GM12878 (cell line): Measurements from ENCODE around the gene KPTN. TPM values are rescaled to one million over a fixed set of nuclear protein-coding genes. Genes with fewer than 3 reads are reported as not detected.

ENCODE experiments used
- ATAC-seq: fragments of 200-7000 bp; cut with Tn5 transposase; 3 replicates; pipeline ENCODE4 v1.9.1; 2020; ENCODE audit warnings: mild to moderate bottlenecking, moderate library complexity
- BruUV-seq: library from RNA; stranded (reverse); fragments of 400-500 nt; replicated peaks from 2 replicates; lab custom pipeline; 2021; lab: Mats Ljungman, UMichigan
- CTCF ChIA-PET: fragments of 300-600 bp; sonication (Branson Sonifier 250); formaldehyde crosslinking; extraction: SDS; loops from one replicate; lab custom pipeline; 2021; ENCODE audit warnings: inconsistent platforms; lab: Yijun Ruan, JAX
- POLR2A ChIA-PET: fragments of 350-600 bp; formaldehyde crosslinking; extraction: SDS; loops from one replicate; lab custom pipeline; 2021; ENCODE audit warnings: inconsistent platforms; lab: Charles Lee
- RAD21 ChIA-PET: fragments of 300-600 bp; sonication (Branson Sonifier 250); formaldehyde crosslinking; loops from one replicate; lab custom pipeline; 2023; ENCODE audit warnings: antibody characterized with exemption; ENCODE audit not compliant: unreplicated experiment; lab: Charles Lee
- SMC1A ChIA-PET: fragments of 300-600 bp; sonication (Branson Sonifier 250); formaldehyde crosslinking; loops from one replicate; lab custom pipeline; 2023; ENCODE audit not compliant: unreplicated experiment, uncharacterized antibody; lab: Charles Lee
- DNase-seq: peaks from one replicate; pipeline ENCODE4 v3.0.0-alpha.2; 2011; ENCODE audit warnings: low read depth, low spot score
- FAIRE-seq: peaks from 3 replicates; lab custom pipeline; 2011; peaks lifted over from hg19 to GRCh38; lab: Jason Lieb, UNC
- H2AFZ ChIP-seq: 2 replicates; pipeline ENCODE4 v1.6.0; 2011; ENCODE audit warnings: low read depth, low read length, control low read depth; ENCODE audit not compliant: control insufficient read depth
- H3K27ac ChIP-seq: 2 replicates; pipeline ENCODE4 v1.5.1; 2011; ENCODE audit warnings: control low read depth; ENCODE audit not compliant: control insufficient read depth, insufficient read depth
- H3K27me3 ChIP-seq, 2 experiments: replicated peaks in 1 of 2; 2 replicates each; pipeline versions ENCODE4 v1.6.0 to v1.6.1; 2011; ENCODE audit warnings: low read length in 1 of 2; ENCODE audit not compliant: control insufficient read depth in 2 of 2, insufficient read depth in 2 of 2
- H3K36me3 ChIP-seq, 2 experiments: 2 replicates each; pipeline ENCODE4 v1.5.1; 2011; ENCODE audit warnings: low read length in 1 of 2; ENCODE audit not compliant: control insufficient read depth in 2 of 2, insufficient read depth in 2 of 2
- H3K4me1 ChIP-seq: 2 replicates; pipeline ENCODE4 v1.6.1; 2011; ENCODE audit warnings: mild to moderate bottlenecking, low read length, moderate library complexity, mixed read lengths; ENCODE audit not compliant: control insufficient read depth, insufficient read depth
- H3K4me2 ChIP-seq: 2 replicates; pipeline ENCODE4 v1.6.0; 2011; ENCODE audit warnings: control low read depth; ENCODE audit not compliant: control insufficient read depth, insufficient read depth
- H3K4me3 ChIP-seq: fragments of 200-600 bp; sonication (generic); 2 replicates; pipeline ENCODE4 v1.5.1; 2016
- H3K79me2 ChIP-seq: 2 replicates; pipeline ENCODE4 v1.6.0; 2011; ENCODE audit warnings: low read length; ENCODE audit not compliant: control insufficient read depth, insufficient read depth
- H3K9ac ChIP-seq: 2 replicates; pipeline ENCODE4 v1.8.0; 2011; ENCODE audit warnings: low read length, control low read depth, mixed read lengths; ENCODE audit not compliant: control insufficient read depth, insufficient read depth
- H3K9me3 ChIP-seq: replicated peaks from 3 replicates; pipeline ENCODE4 v1.5.1; 2011; ENCODE audit warnings: mild to moderate bottlenecking, low read length; ENCODE audit not compliant: control insufficient read depth, insufficient read depth
- H4K20me1 ChIP-seq: 2 replicates; pipeline ENCODE4 v1.6.0; 2011; ENCODE audit not compliant: control insufficient read depth, insufficient read depth
- CHD2 ChIP-seq: IDR thresholded peaks from 2 replicates; pipeline ENCODE4 v1.6.1; 2011; ENCODE audit warnings: low read depth, low read length, improper control_type of control experiment, borderline replicate concordance
- EED ChIP-seq: sonication (generic); IDR thresholded peaks from 2 replicates; pipeline ENCODE4 v1.6.1; 2016; ENCODE audit warnings: antibody characterized with exemption, low read depth
- HDGF ChIP-seq: fragments of 450-650 bp; IDR thresholded peaks from 2 replicates; pipeline ENCODE4 v1.6.1; 2016; ENCODE audit warnings: antibody characterized with exemption
- IRF3 ChIP-seq: fragments of 450-650 bp; IDR thresholded peaks from 2 replicates; pipeline ENCODE4 v1.6.1; 2014; ENCODE audit warnings: mild to moderate bottlenecking
- NFIC ChIP-seq: IDR thresholded peaks from 2 replicates; pipeline ENCODE4 v1.6.1; 2012; ENCODE audit warnings: low read depth, mild to moderate bottlenecking, inconsistent platforms, low read length, moderate library complexity
- POLR2A ChIP-seq: IDR thresholded peaks from 2 replicates; pipeline ENCODE4 v1.6.1; 2011; ENCODE audit warnings: low read depth, mild to moderate bottlenecking, low read length
- POLR2AphosphoS5 ChIP-seq: IDR thresholded peaks from 2 replicates; pipeline ENCODE4 v1.6.1; 2011; ENCODE audit warnings: mild to moderate bottlenecking, low read length, inconsistent platforms
- RUNX3 ChIP-seq: IDR thresholded peaks from 2 replicates; pipeline ENCODE4 v1.6.1; 2012; ENCODE audit warnings: low read length, inconsistent platforms
- SP1 ChIP-seq: IDR thresholded peaks from one replicate; pipeline ENCODE4 v1.6.1; 2011; ENCODE audit warnings: low read depth, low read length
- SREBF1 ChIP-seq: IDR thresholded peaks from 2 replicates; pipeline ENCODE4 v1.6.1; 2012; ENCODE audit warnings: mild to moderate bottlenecking, low read length
- WGBS: methylation state at CpG from one replicate; pipeline ENCODE4 v1.1.6; 2016; ENCODE audit warnings: low lambda C conversion rate; ENCODE audit not compliant: insufficient replicate concordance, insufficient coverage; ENCODE audit errors: missing lambda C conversion rate; 5-methylcytosine and 5-hydroxymethylcytosine counted together
- in situ Hi-C: fragments of 300-500 bp; cut with MboI; formaldehyde crosslinking; loops from 9 replicates; pipeline ENCODE4 v1.14.3; 2018; ENCODE audit warnings: mixed read lengths
- intact Hi-C: fragments of 100-400 bp; cut with micrococcal nuclease; formaldehyde crosslinking; loops from one replicate; pipeline ENCODE4 v1.14.2; 2022; ENCODE audit not compliant: unreplicated experiment
- polyA plus RNA-seq, 11 experiments: library from polyadenylated mRNA; depleted of rRNA in 4 of 11; unstranded in 6 of 11; stranded (reverse) in 5 of 11; fragments of >200 nt; fragmentation: Nextera tagmentation in 4 of 11; fragmentation: Illumina TruSeq in 1 of 11; extraction: Ambion mirVana in 4 of 11; extraction: Trizol in 1 of 11; gene quantifications; 1 replicate in 1 of 11; 2 replicates in 10 of 11; pipeline versions ENCODE4 v1.2.1 to v1.2.3, GENCODE V29; 2011 to 2016; ENCODE audit warnings: inconsistent platforms in 2 of 11, missing spikeins in 2 of 11, low read depth in 1 of 11
- total RNA-seq, 4 experiments: library from RNA; depleted of rRNA in 3 of 4; stranded (reverse); fragments of >200 nt in 3 of 4; fragmentation: Illumina TruSeq in 1 of 4; extraction: Trizol in 1 of 4; gene quantifications; 2 replicates each; pipeline versions ENCODE4 v1.2.1 to v1.2.3, GENCODE V29; 2013 to 2021
- TF ChIP-seq, protein P1 (sequence below): IDR thresholded peaks from 2 replicates; pipeline ENCODE4 v1.6.1; 2011; ENCODE audit warnings: borderline replicate concordance, low read depth, mild to moderate bottlenecking, moderate library complexity, low read length; ENCODE audit not compliant: insufficient read depth, poor library complexity, severe bottlenecking

Gene KPTN
- total and polyA plus RNA-seq, 10 of the 15 experiments (the other 5 are each of a cell fraction or from before 2014, with no cell fraction given) = 0.60 to 10.1 (median 6.0) TPM

- no peaks in the 10 kb centered on the region; the same call in 1 of the 2 replicates for H4K20me1 ChIP-seq
- H3K27me3 ChIP-seq = no peaks in the 10 kb centered on the region
- no peak overlapping the region for H3K9ac ChIP-seq
- in situ Hi-C loops (no loop called here), intact Hi-C loops (no loop called here)
- H3K27ac ChIP-seq = no peak overlapping the region
- H3K4me2 ChIP-seq = no peak overlapping the region
- ChIA-PET SMC1A (no interaction called here), RAD21 (no interaction called here), POLR2A (no interaction called here), CTCF (interaction anchor here (0.6 to 1.2 kb wide), 2 partner anchors 12 to 26 kb away, joined by 3 read pairs; no protein-coding TSS in a partner anchor)
- H2AFZ ChIP-seq = no peak overlapping the region
- TF ChIP-seq POLR2A = peak; percentile 41; the same call in 1 of the 2 replicates
- TF ChIP-seq SREBF1 = no peak
- no peak for TF ChIP-seq SP1
- 0 out of 2 replicates have a peak, but pooled peaks have one; percentile 40 for TF ChIP-seq HDGF
- no peak for TF ChIP-seq EED
- TF ChIP-seq POLR2AphosphoS5 = peak; percentile 25; the same call in 1 of the 2 replicates
- TF ChIP-seq, protein P1, sequence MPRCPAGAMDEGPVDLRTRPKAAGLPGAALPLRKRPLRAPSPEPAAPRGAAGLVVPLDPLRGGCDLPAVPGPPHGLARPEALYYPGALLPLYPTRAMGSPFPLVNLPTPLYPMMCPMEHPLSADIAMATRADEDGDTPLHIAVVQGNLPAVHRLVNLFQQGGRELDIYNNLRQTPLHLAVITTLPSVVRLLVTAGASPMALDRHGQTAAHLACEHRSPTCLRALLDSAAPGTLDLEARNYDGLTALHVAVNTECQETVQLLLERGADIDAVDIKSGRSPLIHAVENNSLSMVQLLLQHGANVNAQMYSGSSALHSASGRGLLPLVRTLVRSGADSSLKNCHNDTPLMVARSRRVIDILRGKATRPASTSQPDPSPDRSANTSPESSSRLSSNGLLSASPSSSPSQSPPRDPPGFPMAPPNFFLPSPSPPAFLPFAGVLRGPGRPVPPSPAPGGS = peak; percentile 73
- no peak for TF ChIP-seq RUNX3
- no peak for TF ChIP-seq CHD2
- TF ChIP-seq NFIC = no peak
- TF ChIP-seq IRF3 = no peak
- H3K79me2 ChIP-seq = peaks cover 7% of the 10 kb centered on the region
- TSS peak; percentile 18 for BruUV-seq
- peaks cover 20 to 22% of the 10 kb centered on the region in 2 experiments for H3K36me3 ChIP-seq
- WGBS = 98% methylated on average over 5 of the region's 7 CpGs
- DNase-seq (no peak), FAIRE-seq (no peak), ATAC-seq (no peak)
- no peaks in the 10 kb centered on the region for H3K9me3 ChIP-seq
- no peak overlapping the region for H3K4me3 ChIP-seq
- peaks cover 28% of the 10 kb centered on the region for H3K4me1 ChIP-seq
Observed at GRCh38 chr19:47490031-47490430, 6.0 kb upstream of the KPTN start.
